HEK293 (cell line): ENCODE measurements around the gene SPTBN1.
A peak's percentile ranks its signal among the peaks of the same experiment; 100 is the strongest.

Experiments
- CTCF ChIA-PET: fragments of 350-600 bp; formaldehyde crosslinking; extraction: SDS; loops from one replicate; lab custom pipeline; 2021; ENCODE audit warnings: antibody characterized with exemption; lab: Yijun Ruan, JAX
- POLR2A ChIA-PET: fragments of 300-600 bp; formaldehyde crosslinking; extraction: SDS; loops from one replicate; lab custom pipeline; 2020; ENCODE audit warnings: antibody characterized with exemption, inconsistent platforms; lab: Yijun Ruan, JAX
- H3K27ac ChIP-seq: fragments of 200-500 bp; sonication (Bioruptor generic); 2 replicates; pipeline ENCODE4 v1.5.1; 2014; ENCODE audit warnings: low read depth, low read length, control low read depth, inconsistent platforms; ENCODE audit errors: extremely low read depth
- H3K36me3 ChIP-seq, 2 experiments: fragments of 200-500 bp in 1 of 2; sonication (Bioruptor generic) in 1 of 2; 1 replicate in 1 of 2; 2 replicates in 1 of 2; pipeline ENCODE4 v1.5.1; 2014 to 2017; ENCODE audit warnings: inconsistent platforms in 2 of 2, low read length in 2 of 2; ENCODE audit not compliant: control insufficient read depth in 2 of 2, insufficient read depth in 1 of 2
- H3K4me1 ChIP-seq: fragments of 200-500 bp; sonication (Bioruptor generic); 2 replicates; pipeline ENCODE4 v1.5.1; 2014; ENCODE audit warnings: mild to moderate bottlenecking, low read length, inconsistent platforms; ENCODE audit not compliant: control insufficient read depth, insufficient read depth
- H3K4me3 ChIP-seq: 2 replicates; pipeline ENCODE4 v1.5.1; 2011; ENCODE audit warnings: low read depth, mild to moderate bottlenecking, control low read depth, low read length, moderate library complexity
- H3K9me3 ChIP-seq: fragments of 200-500 bp; sonication (Bioruptor generic); 2 replicates; pipeline ENCODE4 v1.5.1; 2014; ENCODE audit warnings: low read depth, low read length, inconsistent platforms; ENCODE audit not compliant: control insufficient read depth, insufficient read depth
- BCL11A ChIP-seq: fragments of 450-650 bp; formaldehyde crosslinking; IDR thresholded peaks from 2 replicates; pipeline ENCODE4 v1.5.1; 2016; ENCODE audit warnings: low read depth, missing biosample characterization, missing genetic modification characterization
- FEZF1 ChIP-seq: fragments of 450-650 bp; formaldehyde crosslinking; IDR thresholded peaks from 2 replicates; pipeline ENCODE4 v1.5.1; 2016; ENCODE audit warnings: missing biosample characterization, missing genetic modification characterization
- HIC1 ChIP-seq: fragments of 450-650 bp; formaldehyde crosslinking; IDR thresholded peaks from 2 replicates; pipeline ENCODE4 v1.5.1; 2016; ENCODE audit warnings: missing biosample characterization, missing genetic modification characterization
- KLF16 ChIP-seq: fragments of 450-650 bp; formaldehyde crosslinking; IDR thresholded peaks from 2 replicates; pipeline ENCODE4 v1.5.1; 2017; ENCODE audit warnings: missing biosample characterization, missing genetic modification characterization
- OSR2 ChIP-seq: fragments of 450-650 bp; formaldehyde crosslinking; IDR thresholded peaks from 2 replicates; pipeline ENCODE4 v1.5.1; 2016; ENCODE audit warnings: missing biosample characterization, missing genetic modification characterization
- PRDM10 ChIP-seq: fragments of 450-650 bp; formaldehyde crosslinking; IDR thresholded peaks from 2 replicates; pipeline ENCODE4 v1.5.1; 2016; ENCODE audit warnings: missing biosample characterization, missing genetic modification characterization
- SP7 ChIP-seq: fragments of 450-650 bp; formaldehyde crosslinking; IDR thresholded peaks from 2 replicates; pipeline ENCODE4 v1.5.1; 2016; ENCODE audit warnings: missing biosample characterization, missing genetic modification characterization
- TSHZ1 ChIP-seq: fragments of 450-650 bp; formaldehyde crosslinking; IDR thresholded peaks from 2 replicates; pipeline ENCODE4 v1.5.1; 2016; ENCODE audit warnings: missing biosample characterization, missing genetic modification characterization, borderline replicate concordance
- ZNF10 ChIP-seq: fragments of 450-650 bp; formaldehyde crosslinking; IDR thresholded peaks from 2 replicates; pipeline ENCODE4 v1.5.1; 2017; ENCODE audit warnings: missing biosample characterization, missing genetic modification characterization
- ZNF121 ChIP-seq: fragments of 450-650 bp; formaldehyde crosslinking; IDR thresholded peaks from 2 replicates; pipeline ENCODE4 v1.5.1; 2016; ENCODE audit warnings: missing biosample characterization, missing genetic modification characterization
- ZNF132 ChIP-seq: fragments of 450-650 bp; formaldehyde crosslinking; IDR thresholded peaks from 2 replicates; pipeline ENCODE4 v1.5.1; 2017; ENCODE audit warnings: missing biosample characterization, missing genetic modification characterization, borderline replicate concordance
- ZNF138 ChIP-seq: fragments of 450-650 bp; formaldehyde crosslinking; IDR thresholded peaks from 2 replicates; pipeline ENCODE4 v1.5.1; 2016; ENCODE audit warnings: missing biosample characterization, missing genetic modification characterization, borderline replicate concordance
- ZNF157 ChIP-seq: fragments of 450-650 bp; formaldehyde crosslinking; IDR thresholded peaks from 2 replicates; pipeline ENCODE4 v1.5.1; 2016; ENCODE audit warnings: missing biosample characterization, missing genetic modification characterization
- ZNF19 ChIP-seq: fragments of 450-650 bp; formaldehyde crosslinking; IDR thresholded peaks from 2 replicates; pipeline ENCODE4; 2016; ENCODE audit warnings: missing biosample characterization, missing genetic modification characterization, low read depth
- ZNF266 ChIP-seq: fragments of 450-650 bp; formaldehyde crosslinking; IDR thresholded peaks from 2 replicates; pipeline ENCODE4 v1.5.1; 2016; ENCODE audit warnings: missing biosample characterization, missing genetic modification characterization, low read depth
- ZNF341 ChIP-seq: fragments of 450-650 bp; formaldehyde crosslinking; IDR thresholded peaks from 2 replicates; pipeline ENCODE4; 2016; ENCODE audit warnings: low read depth, missing biosample characterization, missing genetic modification characterization
- ZNF37A ChIP-seq: fragments of 450-650 bp; IDR thresholded peaks from 2 replicates; pipeline ENCODE4 v1.5.1; 2018; ENCODE audit warnings: missing biosample characterization, missing genetic modification characterization
- ZNF398 ChIP-seq: fragments of 450-650 bp; formaldehyde crosslinking; IDR thresholded peaks from 2 replicates; pipeline ENCODE4 v1.5.1; 2017; ENCODE audit warnings: missing biosample characterization, missing genetic modification characterization
- ZNF530 ChIP-seq: fragments of 450-650 bp; formaldehyde crosslinking; IDR thresholded peaks from 2 replicates; pipeline ENCODE4 v1.5.1; 2016; ENCODE audit warnings: low read depth, missing biosample characterization, missing genetic modification characterization
- ZNF549 ChIP-seq: fragments of 450-650 bp; IDR thresholded peaks from 2 replicates; pipeline ENCODE4 v1.5.1; 2018; ENCODE audit warnings: missing biosample characterization, missing genetic modification characterization, mild to moderate bottlenecking, inconsistent platforms, moderate library complexity
- ZNF596 ChIP-seq: fragments of 450-650 bp; IDR thresholded peaks from 2 replicates; pipeline ENCODE4 v1.5.0; 2018; ENCODE audit warnings: missing biosample characterization, mild to moderate bottlenecking, missing genetic modification characterization, moderate library complexity
- ZNF660 ChIP-seq: fragments of 450-650 bp; IDR thresholded peaks from 2 replicates; pipeline ENCODE4 v1.5.1; 2018; ENCODE audit warnings: missing biosample characterization, mild to moderate bottlenecking, missing genetic modification characterization
- ZNF692 ChIP-seq: fragments of 450-650 bp; formaldehyde crosslinking; IDR thresholded peaks from 2 replicates; pipeline ENCODE4 v1.5.1; 2016; ENCODE audit warnings: missing biosample characterization, missing genetic modification characterization
- ZNF701 ChIP-seq: fragments of 450-650 bp; formaldehyde crosslinking; IDR thresholded peaks from 2 replicates; pipeline ENCODE4 v1.5.1; 2016; ENCODE audit warnings: missing biosample characterization, missing genetic modification characterization
- ZNF747 ChIP-seq: fragments of 450-650 bp; formaldehyde crosslinking; IDR thresholded peaks from 2 replicates; pipeline ENCODE4 v1.5.1; 2016; ENCODE audit warnings: missing biosample characterization, missing genetic modification characterization

Gene SPTBN1

GRCh38 chr2:54471221-54471711, 15.1 kb downstream of the SPTBN1 start (continued):
- peak; percentile 58; the same call in 1 of the 2 replicates for TF ChIP-seq ZNF692 (tag by site-specific recombination)
- no peak for TF ChIP-seq ZNF132 (tag by site-specific recombination)
- no peak for TF ChIP-seq HIC1 (tag by site-specific recombination)
- TF ChIP-seq ZNF701 (tag by site-specific recombination), result no peak
- no peak for TF ChIP-seq ZNF596 (tag by site-specific recombination)
- no peak for TF ChIP-seq ZNF138 (tag by site-specific recombination)
- no peak for TF ChIP-seq ZNF157

GRCh38 chr2:54473851-54474250, 17.7 kb downstream of the SPTBN1 start:
- ChIA-PET CTCF (interaction anchor here (0.9 to 1.0 kb wide), 3 partner anchors 9 to 268 kb away, joined by 3 to 4 read pairs (median 3); no protein-coding TSS in a partner anchor), POLR2A (no interaction called here)
- Histone ChIP-seq H3K4me3 (no peak overlapping the region), H3K4me1 (peaks cover 34% of the 10 kb centered on the region), H3K9me3 (no peaks in the 10 kb centered on the region), H3K27ac (no peak overlapping the region), H3K36me3 (no peaks in the 10 kb centered on the region)
- TF ChIP-seq ZNF37A (no peak), ZNF341 (tag by site-specific recombination) (no peak), KLF16 (tag by site-specific recombination) (no peak), PRDM10 (tag by site-specific recombination) (no peak), SP7 (tag by site-specific recombination) (no peak), ZNF398 (tag by site-specific recombination) (no peak), ZNF530 (tag by site-specific recombination) (no peak), ZNF660 (no peak), ZNF121 (no peak), ZNF747 (tag by site-specific recombination) (no peak), OSR2 (no peak), TSHZ1 (tag by site-specific recombination) (no peak), ZNF549 (tag by site-specific recombination) (no peak), ZNF10 (no peak), BCL11A (no peak), FEZF1 (tag by site-specific recombination) (no peak), ZNF19 (tag by site-specific recombination) (no peak), ZNF266 (no peak)
